SH-SY5Y (cell line): Measurements from ENCODE around the gene CST7.

Experiments used
- GATA2 ChIP-seq: IDR thresholded peaks from 2 replicates; pipeline ENCODE4 v1.6.1; 2011; ENCODE audit warnings: mild to moderate bottlenecking, low read depth, low read length
- GATA3 ChIP-seq: IDR thresholded peaks from 2 replicates; pipeline ENCODE4 v1.6.1; 2011; ENCODE audit warnings: low read depth, mild to moderate bottlenecking, low read length, moderate library complexity

DNA sequence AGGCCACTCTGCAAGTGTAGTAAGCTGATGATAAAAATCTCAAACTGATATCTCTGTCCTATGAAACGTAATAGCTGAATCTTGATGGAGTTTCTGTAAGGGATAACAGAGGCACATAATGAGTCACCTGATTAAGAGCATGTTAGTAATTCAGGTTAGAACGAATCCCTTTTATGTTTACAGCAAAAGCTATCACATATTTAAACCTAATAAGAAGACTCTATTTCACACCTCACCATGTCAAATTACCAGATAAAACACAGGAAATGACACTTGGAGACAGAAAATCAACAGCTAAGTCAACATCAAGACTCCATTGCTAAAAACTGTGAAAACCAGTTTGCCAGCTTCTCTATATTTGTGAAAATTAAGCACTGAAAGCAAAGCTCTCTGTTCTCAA lies 11.8 kb downstream of the CST7 start:
- no peak for TF ChIP-seq GATA2
- no peak for TF ChIP-seq GATA3
